MCF 10A (cell line): Measurements from ENCODE around the gene C2orf74. TPM values are rescaled to one million over a fixed set of nuclear protein-coding genes. Genes with fewer than 3 reads are reported as not detected.
"Not testable (repeated sequence)": the region's sequence is repeated elsewhere in the genome, so short reads cannot be mapped to it uniquely, and the experiment has no call there.

Source experiments
- BruUV-seq: library from RNA; stranded (reverse); fragments of 400-500 nt; replicated peaks from 2 replicates; lab custom pipeline; 2021; lab: Mats Ljungman, UMichigan
- CTCF ChIA-PET: fragments of 300-600 bp; sonication (Branson Sonifier 250); formaldehyde crosslinking; extraction: SDS; loops from one replicate; lab custom pipeline; 2021; ENCODE audit warnings: antibody characterized with exemption, inconsistent platforms; lab: Yijun Ruan, JAX
- POLR2A ChIA-PET: fragments of 300-600, 350-650 bp; sonication (Branson Sonifier 250); formaldehyde crosslinking; extraction: SDS; loops from one replicate; lab custom pipeline; 2020; ENCODE audit warnings: antibody characterized with exemption, inconsistent platforms; lab: Yijun Ruan, JAX
- DNase-seq: peaks from one replicate; pipeline ENCODE4 v3.0.0-alpha.2; 2018; ENCODE audit not compliant: unreplicated experiment
- H3K27ac Mint-ChIP-seq: one replicate; pipeline ENCODE4 v1.8.0; 2022; ENCODE audit warnings: mild to moderate bottlenecking, low read depth, mixed read lengths; ENCODE audit not compliant: unreplicated experiment
- H3K27me3 Mint-ChIP-seq: one replicate; pipeline ENCODE4 v1.8.0; 2022; ENCODE audit warnings: mixed read lengths; ENCODE audit not compliant: insufficient read depth, unreplicated experiment
- H3K36me3 Mint-ChIP-seq: one replicate; pipeline ENCODE4 v1.8.0; 2022; ENCODE audit warnings: mild to moderate bottlenecking, moderate library complexity, mixed read lengths; ENCODE audit not compliant: insufficient read depth, unreplicated experiment
- H3K4me1 Mint-ChIP-seq: one replicate; pipeline ENCODE4 v1.8.0; 2022; ENCODE audit warnings: mixed read lengths; ENCODE audit not compliant: insufficient read depth, unreplicated experiment
- H3K4me3 Mint-ChIP-seq: one replicate; pipeline ENCODE4 v1.8.0; 2022; ENCODE audit warnings: mild to moderate bottlenecking, moderate library complexity, mixed read lengths; ENCODE audit not compliant: unreplicated experiment
- H3K9me3 Mint-ChIP-seq: one replicate; pipeline ENCODE4 v1.8.0; 2022; ENCODE audit warnings: mixed read lengths; ENCODE audit not compliant: unreplicated experiment
- CTCF ChIP-seq: fragments of 200-600 bp; IDR thresholded peaks from one replicate; pipeline ENCODE4 v1.8.0; 2022; ENCODE audit warnings: antibody characterized with exemption, mild to moderate bottlenecking; ENCODE audit not compliant: unreplicated experiment
- intact Hi-C: fragments of 100-400 bp; cut with micrococcal nuclease; formaldehyde crosslinking; loops from 2 replicates; pipeline ENCODE4 v1.14.1; 2022
- total RNA-seq: library from RNA; stranded (reverse); gene quantifications from 2 replicates; pipeline ENCODE4 v1.2.3, GENCODE V29; 2022

C2orf74 gene
- total RNA-seq, 1 experiment from 2014 or later = 29.7 TPM

GRCh38 chr2:61145990-61146389 is 16.0 kb upstream of the C2orf74 start:
- POLR2A ChIA-PET = interaction anchor here (0.7 to 4.5 kb wide), 4 partner anchors 30 to 392 kb away, joined by 3 to 56 read pairs (median 9); partner anchors contain the start of genes SANBR and XPO1
- Mint-ChIP-seq H3K36me3 (peaks cover 30% of the 10 kb centered on the region), H3K9me3 (no peaks in the 10 kb centered on the region), H3K27ac (peak overlapping the region; percentile 84), H3K27me3 (no peaks in the 10 kb centered on the region), H3K4me1 (no peaks in the 10 kb centered on the region), H3K4me3 (peak overlapping the region; percentile 78)
- intact Hi-C loops = no loop called here
- TF ChIP-seq CTCF = no peak
- CTCF ChIA-PET = no interaction called here
- BruUV-seq = no TSS peak
- no peak for DNase-seq

GRCh38 chr2:61148091-61148490 is 13.9 kb upstream of the C2orf74 start:
- peaks cover 32% of the 10 kb centered on the region for H3K36me3 Mint-ChIP-seq
- CTCF ChIA-PET, DNase-seq, BruUV-seq, intact Hi-C loops, H3K4me1 Mint-ChIP-seq, H3K27ac Mint-ChIP-seq, H3K4me3 Mint-ChIP-seq, H3K9me3 Mint-ChIP-seq, H3K27me3 Mint-ChIP-seq: not testable (repeated sequence)
- POLR2A ChIA-PET = interaction anchor here (4.5 kb wide), 1 partner anchor 28 kb away, joined by 56 read pairs; no protein-coding TSS in a partner anchor

- intact Hi-C loops = no loop called here
- H3K4me1 Mint-ChIP-seq = no peaks in the 10 kb centered on the region
- CTCF ChIA-PET = no interaction called here
- peaks cover 37% of the 10 kb centered on the region for H3K36me3 Mint-ChIP-seq
- no peak for TF ChIP-seq CTCF
- H3K27ac Mint-ChIP-seq = no peak overlapping the region
- H3K27me3 Mint-ChIP-seq = no peaks in the 10 kb centered on the region
- no peak for DNase-seq
- no peak overlapping the region for H3K4me3 Mint-ChIP-seq
- H3K9me3 Mint-ChIP-seq = no peaks in the 10 kb centered on the region
- POLR2A ChIA-PET = no interaction called here
- no TSS peak for BruUV-seq
Observed at GRCh38 chr2:61149074-61149473, 12.9 kb upstream of the C2orf74 start.

- CTCF ChIA-PET = no interaction called here
- intact Hi-C loops = no loop called here
- POLR2A ChIA-PET = no interaction called here
- Mint-ChIP-seq H3K4me3 (no peak overlapping the region), H3K36me3 (peaks cover 36% of the 10 kb centered on the region), H3K9me3 (no peaks in the 10 kb centered on the region), H3K4me1 (no peaks in the 10 kb centered on the region), H3K27me3 (no peaks in the 10 kb centered on the region), H3K27ac (no peak overlapping the region)
- no peak for TF ChIP-seq CTCF
- peak; percentile 38 for DNase-seq
- BruUV-seq = no TSS peak
Observed at GRCh38 chr2:61151436-61151835, 10.6 kb upstream of the C2orf74 start.
